Smooth muscle cell (in vitro differentiated cells): Measurements from ENCODE around the gene FAM118A. TPM values are rescaled to one million over a fixed set of nuclear protein-coding genes. Genes with fewer than 3 reads are reported as not detected.

Source experiments
- DNase-seq: peaks from one replicate; lab custom pipeline; 2025; ENCODE audit not compliant: unreplicated experiment; lab: John Stamatoyannopoulos, UW
- H2AFZ ChIP-seq: fragments of 200-600 bp; sonication (generic); 2 replicates; pipeline ENCODE4 v1.6.0; 2016; ENCODE audit warnings: antibody characterized with exemption, low read depth, mild to moderate bottlenecking
- H3F3A ChIP-seq: fragments of 200-600 bp; sonication (generic); 2 replicates; pipeline ENCODE4 v1.6.0; 2017; ENCODE audit warnings: antibody characterized with exemption, low read depth
- H3K27ac ChIP-seq: fragments of 200-600 bp; sonication (generic); 2 replicates; pipeline ENCODE4 v1.5.1; 2016; ENCODE audit warnings: low read depth, mild to moderate bottlenecking
- H3K27me3 ChIP-seq: fragments of 200-600 bp; sonication (generic); 2 replicates; pipeline ENCODE4 v1.6.1; 2016; ENCODE audit warnings: low read depth, mild to moderate bottlenecking
- H3K36me3 ChIP-seq: fragments of 200-600 bp; sonication (generic); 2 replicates; pipeline ENCODE4 v1.5.1; 2016; ENCODE audit warnings: low read depth
- H3K4me1 ChIP-seq: fragments of 200-600 bp; sonication (generic); 2 replicates; pipeline ENCODE4 v1.5.1; 2016; ENCODE audit warnings: low read depth
- H3K4me2 ChIP-seq: fragments of 200-600 bp; sonication (generic); 2 replicates; pipeline ENCODE4 v1.6.0; 2016; ENCODE audit warnings: mild to moderate bottlenecking
- H3K4me3 ChIP-seq: fragments of 200-600 bp; sonication (generic); 2 replicates; pipeline ENCODE4 v1.5.1; 2016; ENCODE audit warnings: mild to moderate bottlenecking
- H3K79me2 ChIP-seq: fragments of 200-600 bp; sonication (generic); 2 replicates; pipeline ENCODE4 v1.6.0; 2016; ENCODE audit warnings: low read depth, mild to moderate bottlenecking
- H3K9ac ChIP-seq: fragments of 200-600 bp; sonication (generic); 2 replicates; pipeline ENCODE4 v1.6.0; 2016; ENCODE audit warnings: low read depth
- H3K9me3 ChIP-seq: fragments of 200-600 bp; sonication (generic); replicated peaks from 2 replicates; pipeline ENCODE4 v1.5.1; 2016; ENCODE audit warnings: low read depth
- H4K20me1 ChIP-seq: fragments of 200-600 bp; sonication (generic); 2 replicates; pipeline ENCODE4 v1.6.0; 2016; ENCODE audit warnings: low read depth
- CTCF ChIP-seq: fragments of 200-600 bp; sonication (generic); IDR thresholded peaks from 2 replicates; pipeline ENCODE4 v1.5.1; 2017; ENCODE audit warnings: borderline replicate concordance, mild to moderate bottlenecking, antibody characterized with exemption; ENCODE audit not compliant: insufficient read depth, poor library complexity, severe bottlenecking
- WGBS: methylation state at CpG from one replicate; pipeline ENCODE4 v1.1.7; 2016; ENCODE audit warnings: low lambda C conversion rate; 5-methylcytosine and 5-hydroxymethylcytosine counted together
- polyA plus RNA-seq: library from polyadenylated mRNA; unstranded; fragments of >200 nt; fragmentation: Nextera tagmentation; extraction: Ambion mirVana; gene quantifications from 2 replicates; pipeline ENCODE4 v1.2.1, GENCODE V29; 2016
- total RNA-seq: library from RNA; depleted of rRNA; stranded (reverse); fragments of >200 nt; gene quantifications from 2 replicates; pipeline ENCODE4 v1.2.3, GENCODE V29; 2014

Gene FAM118A
- total and polyA plus RNA-seq, 2 experiments from 2014 or later = 36.6 to 60.3 TPM

DNA sequence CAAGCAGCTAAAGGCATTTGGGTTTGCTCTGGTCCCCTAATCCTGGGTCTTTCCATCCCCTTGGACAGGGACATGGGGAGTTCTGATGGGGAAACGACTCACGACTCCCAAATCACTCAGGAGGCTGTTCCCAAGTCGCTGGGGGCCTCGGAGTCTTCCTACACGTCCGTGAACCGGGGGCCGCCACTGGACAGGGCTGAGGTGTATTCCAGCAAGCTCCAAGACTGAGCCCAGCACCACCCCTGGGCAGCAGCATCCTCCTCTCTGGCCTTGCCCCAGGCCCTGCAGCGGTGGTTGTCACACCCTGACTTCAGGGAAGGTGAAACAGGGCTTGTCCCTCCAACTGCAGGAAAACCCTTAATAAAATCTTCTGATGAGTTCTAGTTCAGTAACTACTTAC lies 14.2 kb upstream of the FAM118A start:
- no peak for DNase-seq
- no peaks in the 10 kb centered on the region for H3K4me1 ChIP-seq
- H3K9ac ChIP-seq = no peak overlapping the region
- no peaks in the 10 kb centered on the region for H3K27me3 ChIP-seq
- WGBS = 85% methylated on average over 9 of the region's 9 CpGs
- H3K4me3 ChIP-seq = no peak overlapping the region
- no peak overlapping the region for H3K27ac ChIP-seq
- no peak for TF ChIP-seq CTCF
- no peak overlapping the region for H3K4me2 ChIP-seq
- H3K36me3 ChIP-seq = no peaks in the 10 kb centered on the region
- no peaks in the 10 kb centered on the region for H3K9me3 ChIP-seq
- H2AFZ ChIP-seq = no peak overlapping the region
- H3K79me2 ChIP-seq = no peaks in the 10 kb centered on the region
- H4K20me1 ChIP-seq = no peaks in the 10 kb centered on the region
- H3F3A ChIP-seq = no peaks in the 10 kb centered on the region

- DNase-seq = no peak
- H3K79me2 ChIP-seq = no peaks in the 10 kb centered on the region
- H3K27ac ChIP-seq = no peak overlapping the region
- H3K4me2 ChIP-seq = no peak overlapping the region
- H3K27me3 ChIP-seq = no peaks in the 10 kb centered on the region
- H3K4me3 ChIP-seq = no peak overlapping the region
- no peak overlapping the region for H3K9ac ChIP-seq
- no peaks in the 10 kb centered on the region for H3F3A ChIP-seq
- no peaks in the 10 kb centered on the region for H4K20me1 ChIP-seq
- H3K4me1 ChIP-seq = no peaks in the 10 kb centered on the region
- no peaks in the 10 kb centered on the region for H3K9me3 ChIP-seq
- H3K36me3 ChIP-seq = no peaks in the 10 kb centered on the region
- WGBS = 93% methylated on average over 13 of the region's 13 CpGs
- H2AFZ ChIP-seq = no peak overlapping the region
- no peak for TF ChIP-seq CTCF
Measured at GRCh38 chr22:45296628-45297297, 13.0 kb upstream of the FAM118A start.

DNA sequence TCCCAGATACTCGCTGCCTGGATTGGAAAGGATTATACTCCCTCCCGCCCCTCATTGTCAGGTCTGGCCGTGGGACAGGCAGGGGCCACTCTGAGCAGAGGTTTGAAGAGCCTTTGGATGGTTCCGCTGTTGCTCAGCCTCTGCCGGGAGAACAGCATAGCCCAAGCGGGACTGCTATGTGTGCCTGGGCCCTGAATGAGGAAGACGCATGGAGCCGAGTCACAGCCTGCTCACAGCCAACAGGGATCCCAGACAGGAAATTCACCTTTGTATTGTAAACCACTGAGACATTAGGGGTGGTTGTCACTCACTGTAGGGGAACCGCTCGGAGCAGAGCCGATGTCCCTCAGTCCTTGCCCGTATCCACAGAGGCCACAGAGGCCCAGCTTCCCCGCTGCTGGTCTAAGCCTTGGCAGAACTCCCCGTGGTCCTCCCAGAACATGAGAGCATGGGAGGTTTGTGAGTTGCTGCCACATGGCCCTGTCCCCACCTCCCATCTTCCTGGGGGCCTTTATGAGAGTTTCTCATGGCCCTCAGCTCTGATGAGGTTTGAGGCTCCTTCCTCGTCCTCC lies 10.7 kb upstream of the FAM118A start:
- no peaks in the 10 kb centered on the region for H3K4me1 ChIP-seq
- no peaks in the 10 kb centered on the region for H3K27me3 ChIP-seq
- H3K36me3 ChIP-seq = no peaks in the 10 kb centered on the region
- no peak overlapping the region for H3K27ac ChIP-seq
- no peak overlapping the region for H3K4me3 ChIP-seq
- H4K20me1 ChIP-seq = no peaks in the 10 kb centered on the region
- no peaks in the 10 kb centered on the region for H3K79me2 ChIP-seq
- no peak for TF ChIP-seq CTCF
- 68% methylated on average over 15 of the region's 15 CpGs for WGBS
- H3F3A ChIP-seq = no peaks in the 10 kb centered on the region
- DNase-seq = no peak
- no peak overlapping the region for H3K9ac ChIP-seq
- H3K9me3 ChIP-seq = no peaks in the 10 kb centered on the region
- H2AFZ ChIP-seq = no peak overlapping the region
- H3K4me2 ChIP-seq = no peak overlapping the region

GRCh38 chr22:45302751-45303150 lies 7.0 kb upstream of the FAM118A start:
- Histone ChIP-seq H3K4me1 (no peaks in the 10 kb centered on the region), H3K9ac (no peak overlapping the region), H3K9me3 (no peaks in the 10 kb centered on the region), H3F3A (no peaks in the 10 kb centered on the region), H3K4me3 (no peak overlapping the region), H3K27me3 (no peaks in the 10 kb centered on the region), H3K4me2 (no peak overlapping the region), H3K79me2 (no peaks in the 10 kb centered on the region), H3K27ac (no peak overlapping the region), H3K36me3 (no peaks in the 10 kb centered on the region), H4K20me1 (no peaks in the 10 kb centered on the region), H2AFZ (no peak overlapping the region)
- 89% methylated on average over 8 of the region's 8 CpGs for WGBS
- DNase-seq = no peak
- no peak for TF ChIP-seq CTCF
